ENCODE data around the gene KIF5B. TPM values are rescaled to one million over a fixed set of nuclear protein-coding genes. Genes with fewer than 3 reads are reported as not detected.

KIF5B gene
- total and polyA plus RNA-seq, 2 donors (not counting 1 experiment from before 2014, with no cell fraction given), result 9.5 to 44.1 TPM

DNA sequence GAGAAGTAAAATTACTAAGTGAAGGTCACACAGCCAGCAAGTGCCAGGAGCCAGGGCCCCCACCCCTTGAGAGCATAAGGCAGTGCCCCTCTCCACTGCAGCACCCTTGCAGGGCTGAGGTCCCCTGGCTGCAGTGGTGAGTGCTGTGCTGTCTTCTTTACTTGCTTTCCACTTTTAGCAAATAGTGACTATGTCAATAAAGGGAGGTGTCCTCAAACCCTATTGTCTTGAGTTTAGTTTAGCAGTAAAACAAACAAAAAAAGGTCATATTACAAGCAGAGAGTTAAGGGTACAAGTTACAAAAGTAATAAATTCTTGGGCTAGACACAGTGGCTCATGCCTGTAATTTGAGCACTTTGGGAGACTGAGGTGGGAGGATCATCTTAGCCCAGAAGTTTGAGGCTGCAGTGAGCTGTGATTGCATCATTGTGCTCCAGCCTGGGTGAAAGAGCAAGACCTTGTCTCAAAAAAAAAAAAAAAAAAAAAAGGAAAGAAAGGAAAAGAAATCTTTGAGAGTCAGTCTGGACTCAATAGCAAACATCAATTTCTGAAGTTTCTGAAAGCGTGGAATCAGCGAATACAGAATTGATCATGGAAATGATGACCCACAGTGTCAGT, 39.0 kb upstream of the KIF5B start:
- Histone ChIP-seq H3K36me3 (replicated peaks in 1 of 2; ENCODE audit: control extremely low read depth in 1 of 2, control insufficient read depth in 1 of 2, extremely low read depth in 1 of 2, insufficient read depth in 2 of 2, low read length in 1 of 2) (no peaks in the 10 kb centered on the region), H3K4me1 (ENCODE audit: control insufficient read depth in 2 of 2, insufficient read depth in 2 of 2, low read length in 2 of 2) (no peaks in the 10 kb centered on the region), H4K20me1 (ENCODE audit: control insufficient read depth, insufficient read depth, low read length, poor library complexity, severe bottlenecking) (no peaks in the 10 kb centered on the region), H2AFZ (ENCODE audit: insufficient read depth, low read depth, low read length, poor library complexity, severe bottlenecking) (no peak overlapping the region), H3K9me3 (ENCODE audit: control extremely low read depth in 1 of 3, control insufficient read depth in 2 of 3, insufficient read depth in 1 of 3, low read length in 2 of 3) (peaks cover 0 to 8% (median 0%) of the 10 kb centered on the region in 3 donors), H3K79me2 (ENCODE audit: control insufficient read depth, insufficient read depth, low read length) (no peaks in the 10 kb centered on the region), H3K4me2 (replicated peaks; ENCODE audit: low read depth, low read length, poor library complexity, severe bottlenecking) (no peak overlapping the region), H3K27ac (ENCODE audit: low read length in 2 of 2) (no peak overlapping the region), H3K4me3 (ENCODE audit: control extremely low read depth in 1 of 5, extremely low read depth in 1 of 5, insufficient read depth in 1 of 5, low read depth in 2 of 5, low read length in 4 of 5) (no peak overlapping the region), H3K9ac (ENCODE audit: low read length) (no peak overlapping the region), H3K27me3 (replicated peaks in 1 of 4; ENCODE audit: control extremely low read depth in 1 of 4, control insufficient read depth in 3 of 4, insufficient read depth in 4 of 4, low read length in 3 of 4) (no peaks in the 10 kb centered on the region)
- no peak for ATAC-seq (ENCODE audit: low read depth)
- no peak for DNase-seq
- TF ChIP-seq EZH2 (IDR thresholded peaks at IDR 0.05; ENCODE audit: borderline replicate concordance, insufficient read depth, low read depth, low read length, poor library complexity, severe bottlenecking), result no peak
- TF ChIP-seq, protein P1, sequence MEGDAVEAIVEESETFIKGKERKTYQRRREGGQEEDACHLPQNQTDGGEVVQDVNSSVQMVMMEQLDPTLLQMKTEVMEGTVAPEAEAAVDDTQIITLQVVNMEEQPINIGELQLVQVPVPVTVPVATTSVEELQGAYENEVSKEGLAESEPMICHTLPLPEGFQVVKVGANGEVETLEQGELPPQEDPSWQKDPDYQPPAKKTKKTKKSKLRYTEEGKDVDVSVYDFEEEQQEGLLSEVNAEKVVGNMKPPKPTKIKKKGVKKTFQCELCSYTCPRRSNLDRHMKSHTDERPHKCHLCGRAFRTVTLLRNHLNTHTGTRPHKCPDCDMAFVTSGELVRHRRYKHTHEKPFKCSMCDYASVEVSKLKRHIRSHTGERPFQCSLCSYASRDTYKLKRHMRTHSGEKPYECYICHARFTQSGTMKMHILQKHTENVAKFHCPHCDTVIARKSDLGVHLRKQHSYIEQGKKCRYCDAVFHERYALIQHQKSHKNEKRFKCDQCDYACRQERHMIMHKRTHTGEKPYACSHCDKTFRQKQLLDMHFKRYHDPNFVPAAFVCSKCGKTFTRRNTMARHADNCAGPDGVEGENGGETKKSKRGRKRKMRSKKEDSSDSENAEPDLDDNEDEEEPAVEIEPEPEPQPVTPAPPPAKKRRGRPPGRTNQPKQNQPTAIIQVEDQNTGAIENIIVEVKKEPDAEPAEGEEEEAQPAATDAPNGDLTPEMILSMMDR (IDR thresholded peaks at IDR 0.05), result no peak
- Mint-ChIP-seq H3K27ac (no peak overlapping the region), H3K27me3 (peaks cover 25% of the 10 kb centered on the region), H3K4me3 (no peak overlapping the region), H3K4me1 (no peaks in the 10 kb centered on the region), H3K9me3 (ENCODE audit: insufficient read depth) (peaks cover 2% of the 10 kb centered on the region)
- ChIA-PET POLR2A (no interaction called here), CTCF (no interaction called here)
- WGBS (ENCODE audit: insufficient coverage), result 96% methylated on average over 2 of the region's 2 CpGs
- intact Hi-C loops (cut with micrococcal nuclease), result no loop called here

DNA sequence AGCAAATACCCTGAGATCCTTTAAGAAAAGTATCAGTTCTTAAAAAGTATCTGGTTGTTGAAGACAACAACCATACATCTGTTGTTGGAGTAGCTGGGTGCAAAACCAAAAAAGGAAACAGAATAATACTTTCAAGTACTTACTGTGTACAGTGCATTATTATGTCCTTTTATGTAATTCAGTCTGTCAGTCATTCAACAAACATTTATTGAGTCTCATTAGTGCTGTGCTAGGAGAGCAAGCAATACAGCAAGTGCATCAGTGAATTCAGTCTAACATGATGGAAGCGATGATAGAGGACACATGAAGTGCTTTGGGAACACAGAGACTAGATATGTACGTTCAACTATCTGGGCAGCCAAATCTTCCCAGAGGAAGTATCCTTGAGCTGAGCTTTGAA, 37.4 kb upstream of the KIF5B start:
- no peak for ATAC-seq (ENCODE audit: low read depth)
- H3K36me3 ChIP-seq (replicated peaks in 1 of 2; ENCODE audit: control extremely low read depth in 1 of 2, control insufficient read depth in 1 of 2, extremely low read depth in 1 of 2, insufficient read depth in 2 of 2, low read length in 1 of 2), result no peaks in the 10 kb centered on the region
- no peak for DNase-seq
- Mint-ChIP-seq H3K27ac (no peak overlapping the region), H3K9me3 (ENCODE audit: insufficient read depth) (peaks cover 2% of the 10 kb centered on the region), H3K4me3 (no peak overlapping the region), H3K27me3 (peaks cover 28% of the 10 kb centered on the region), H3K4me1 (no peaks in the 10 kb centered on the region)
- H3K9me3 ChIP-seq (ENCODE audit: control extremely low read depth in 1 of 3, control insufficient read depth in 2 of 3, insufficient read depth in 1 of 3, low read length in 2 of 3), result peaks cover 0 to 7% (median 0%) of the 10 kb centered on the region in 3 donors
- no peak overlapping the region for H3K9ac ChIP-seq (ENCODE audit: low read length)
- no peaks in the 10 kb centered on the region for H3K4me1 ChIP-seq (ENCODE audit: control insufficient read depth in 2 of 2, insufficient read depth in 2 of 2, low read length in 2 of 2)
- POLR2A ChIA-PET, result no interaction called here
- no peaks in the 10 kb centered on the region for H3K79me2 ChIP-seq (ENCODE audit: control insufficient read depth, insufficient read depth, low read length)
- H2AFZ ChIP-seq (ENCODE audit: insufficient read depth, low read depth, low read length, poor library complexity, severe bottlenecking), result no peak overlapping the region
- CTCF ChIA-PET, result no interaction called here
- 100% methylated on average over 1 of the region's 2 CpGs for WGBS (ENCODE audit: insufficient coverage)
- no peak overlapping the region for H3K4me2 ChIP-seq (replicated peaks; ENCODE audit: low read depth, low read length, poor library complexity, severe bottlenecking)
- intact Hi-C loops (cut with micrococcal nuclease), result no loop called here
- no peak overlapping the region for H3K4me3 ChIP-seq (ENCODE audit: control extremely low read depth in 1 of 5, extremely low read depth in 1 of 5, insufficient read depth in 1 of 5, low read depth in 2 of 5, low read length in 4 of 5)
- H3K27ac ChIP-seq (ENCODE audit: low read length in 2 of 2), result no peak overlapping the region
- no peak for TF ChIP-seq EZH2 (IDR thresholded peaks at IDR 0.05; ENCODE audit: borderline replicate concordance, insufficient read depth, low read depth, low read length, poor library complexity, severe bottlenecking)
- TF ChIP-seq, protein P1 (IDR thresholded peaks at IDR 0.05), result no peak
- H4K20me1 ChIP-seq (ENCODE audit: control insufficient read depth, insufficient read depth, low read length, poor library complexity, severe bottlenecking), result no peaks in the 10 kb centered on the region
- H3K27me3 ChIP-seq (replicated peaks in 1 of 4; ENCODE audit: control extremely low read depth in 1 of 4, control insufficient read depth in 3 of 4, insufficient read depth in 4 of 4, low read length in 3 of 4), result no peaks in the 10 kb centered on the region
